Panc1 (cell line): ENCODE results near the gene ZFYVE28. TPM values are rescaled to one million over a fixed set of nuclear protein-coding genes. Genes with fewer than 3 reads are reported as not detected.

Experiments
- ATAC-seq: fragments of 200-7000 bp; cut with Tn5 transposase; 2 replicates; pipeline ENCODE4 v1.9.1; 2020; ENCODE audit warnings: mild to moderate bottlenecking, moderate library complexity
- BruUV-seq: library from RNA; stranded (reverse); fragments of 400-500 nt; replicated peaks from 2 replicates; lab custom pipeline; 2021; lab: Mats Ljungman, UMichigan
- CTCF ChIA-PET: fragments of 300-600 bp; sonication (Branson Sonifier 250); formaldehyde crosslinking; loops from one replicate; lab custom pipeline; 2022; ENCODE audit warnings: antibody characterized with exemption; lab: Charles Lee
- POLR2A ChIA-PET: fragments of 300-600 bp; sonication (Branson Sonifier 250); formaldehyde crosslinking; loops from one replicate; lab custom pipeline; 2022; ENCODE audit warnings: antibody characterized with exemption; lab: Charles Lee
- DNase-seq: peaks from one replicate; pipeline ENCODE4 v3.0.0-alpha.2; 2010; ENCODE audit warnings: low read depth, low spot score
- H3K27ac ChIP-seq: 2 replicates; pipeline ENCODE4 v1.5.1; 2011; ENCODE audit warnings: mild to moderate bottlenecking, low read length, inconsistent platforms
- H3K27me3 ChIP-seq: fragments of 200-500 bp; sonication (Bioruptor generic); 2 replicates; pipeline ENCODE4 v1.6.0; 2014; ENCODE audit warnings: low read length, inconsistent platforms; ENCODE audit not compliant: control insufficient read depth, insufficient read depth
- H3K36me3 ChIP-seq: fragments of 200-500 bp; sonication (Bioruptor generic); 2 replicates; pipeline ENCODE4 v1.5.1; 2014; ENCODE audit warnings: inconsistent platforms, mild to moderate bottlenecking, low read length, moderate library complexity; ENCODE audit not compliant: control insufficient read depth, insufficient read depth
- H3K4me1 ChIP-seq: 2 replicates; pipeline ENCODE4 v1.5.1; 2011; ENCODE audit warnings: inconsistent platforms, mild to moderate bottlenecking, low read length, moderate library complexity; ENCODE audit not compliant: control insufficient read depth, insufficient read depth
- H3K4me3 ChIP-seq, 2 experiments: 2 replicates each; pipeline ENCODE4 v1.5.1; 2011 to 2012; ENCODE audit warnings: low read depth in 2 of 2, low read length in 2 of 2, mild to moderate bottlenecking in 2 of 2, inconsistent platforms in 1 of 2, moderate library complexity in 1 of 2
- H3K9me3 ChIP-seq: fragments of 200-500 bp; sonication (Bioruptor generic); 2 replicates; pipeline ENCODE4 v1.5.1; 2014; ENCODE audit warnings: low read depth, mild to moderate bottlenecking, inconsistent platforms, low read length, moderate library complexity; ENCODE audit not compliant: control insufficient read depth, insufficient read depth
- POLR2AphosphoS5 ChIP-seq: IDR thresholded peaks from 2 replicates; pipeline ENCODE4 v1.6.1; 2012; ENCODE audit warnings: mild to moderate bottlenecking, low read depth, low read length, moderate library complexity
- SIN3A ChIP-seq: IDR thresholded peaks from 2 replicates; pipeline ENCODE4 v1.6.1; 2012; ENCODE audit warnings: low read depth, mild to moderate bottlenecking, low read length, moderate library complexity, borderline replicate concordance; ENCODE audit not compliant: insufficient read depth
- TCF7L2 ChIP-seq: IDR thresholded peaks from 2 replicates; pipeline ENCODE4 v1.6.1; 2011; ENCODE audit warnings: mild to moderate bottlenecking, low read depth, low read length, inconsistent platforms
- in situ Hi-C: cut with HindIII; loops from 2 replicates; pipeline ENCODE4 v1.10.0; 2016; ENCODE audit warnings: low sequenced_read_pairs, low pct_unique_long_range_greater_than_20kb
- intact Hi-C: fragments of 100-400 bp; cut with micrococcal nuclease; formaldehyde crosslinking; loops from one replicate; pipeline ENCODE4 v1.10.0; 2022; ENCODE audit not compliant: unreplicated experiment
- total RNA-seq: library from RNA; stranded (reverse); gene quantifications from one replicate; pipeline ENCODE4 v1.2.1, GENCODE V29; 2021; ENCODE audit not compliant: unreplicated experiment
- TF ChIP-seq, protein P1 (sequence below): fragments of 450-650 bp; IDR thresholded peaks from 2 replicates; pipeline ENCODE4 v1.5.1; 2017; ENCODE audit warnings: mild to moderate bottlenecking
- TF ChIP-seq, protein P2 (sequence below), 2 experiments: IDR thresholded peaks; 2 replicates each; pipeline ENCODE4 v1.6.1; 2011 to 2012; ENCODE audit warnings: low read depth in 2 of 2, control low read depth in 1 of 2, low read length in 1 of 2, mild to moderate bottlenecking in 1 of 2, moderate library complexity in 1 of 2; ENCODE audit not compliant: insufficient read depth in 1 of 2

Gene ZFYVE28
- total RNA-seq, 1 experiment from 2014 or later, result 11.9 TPM

DNA sequence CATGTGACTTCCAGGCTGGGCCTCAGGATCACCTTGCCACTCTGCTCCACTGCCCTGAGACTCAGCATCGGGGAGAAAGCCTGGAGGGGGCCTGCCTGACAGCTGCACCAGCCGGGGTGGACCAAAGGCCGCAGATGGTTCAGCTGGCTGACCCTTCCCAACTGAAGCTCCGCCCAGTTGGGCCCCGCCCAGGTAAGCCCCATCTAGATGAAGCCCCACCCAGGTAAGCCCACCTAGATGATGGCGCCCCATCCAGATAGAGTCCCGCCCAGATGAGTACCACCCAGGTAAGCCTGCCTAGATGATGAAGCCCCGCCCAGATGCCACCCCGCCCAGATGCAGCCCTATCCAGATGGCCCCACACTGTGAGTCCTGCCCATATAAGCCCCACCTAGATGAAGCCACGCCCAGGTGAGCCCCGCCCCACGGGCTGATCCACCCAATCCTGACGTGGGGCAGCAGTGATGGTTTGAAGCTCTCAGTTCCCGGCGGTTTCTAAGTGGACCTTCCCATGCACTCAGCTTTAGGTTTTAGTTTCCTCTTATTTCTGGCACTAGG is 10.0 kb downstream of the ZFYVE28 start:
- H3K4me3 ChIP-seq, result no peak overlapping the region
- intact Hi-C loops, result no loop called here
- H3K9me3 ChIP-seq, result no peaks in the 10 kb centered on the region
- no peaks in the 10 kb centered on the region for H3K27me3 ChIP-seq
- ATAC-seq (no peak), DNase-seq (no peak)
- H3K4me1 ChIP-seq, result peaks cover 9% of the 10 kb centered on the region
- ChIA-PET CTCF (no interaction called here), POLR2A (no interaction called here)
- no peak overlapping the region for H3K27ac ChIP-seq
- TF ChIP-seq POLR2AphosphoS5, result no peak
- TF ChIP-seq, protein P1, sequence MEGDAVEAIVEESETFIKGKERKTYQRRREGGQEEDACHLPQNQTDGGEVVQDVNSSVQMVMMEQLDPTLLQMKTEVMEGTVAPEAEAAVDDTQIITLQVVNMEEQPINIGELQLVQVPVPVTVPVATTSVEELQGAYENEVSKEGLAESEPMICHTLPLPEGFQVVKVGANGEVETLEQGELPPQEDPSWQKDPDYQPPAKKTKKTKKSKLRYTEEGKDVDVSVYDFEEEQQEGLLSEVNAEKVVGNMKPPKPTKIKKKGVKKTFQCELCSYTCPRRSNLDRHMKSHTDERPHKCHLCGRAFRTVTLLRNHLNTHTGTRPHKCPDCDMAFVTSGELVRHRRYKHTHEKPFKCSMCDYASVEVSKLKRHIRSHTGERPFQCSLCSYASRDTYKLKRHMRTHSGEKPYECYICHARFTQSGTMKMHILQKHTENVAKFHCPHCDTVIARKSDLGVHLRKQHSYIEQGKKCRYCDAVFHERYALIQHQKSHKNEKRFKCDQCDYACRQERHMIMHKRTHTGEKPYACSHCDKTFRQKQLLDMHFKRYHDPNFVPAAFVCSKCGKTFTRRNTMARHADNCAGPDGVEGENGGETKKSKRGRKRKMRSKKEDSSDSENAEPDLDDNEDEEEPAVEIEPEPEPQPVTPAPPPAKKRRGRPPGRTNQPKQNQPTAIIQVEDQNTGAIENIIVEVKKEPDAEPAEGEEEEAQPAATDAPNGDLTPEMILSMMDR, result no peak
- TF ChIP-seq SIN3A, result no peak
- no peak for TF ChIP-seq TCF7L2
- TF ChIP-seq, protein P2, sequence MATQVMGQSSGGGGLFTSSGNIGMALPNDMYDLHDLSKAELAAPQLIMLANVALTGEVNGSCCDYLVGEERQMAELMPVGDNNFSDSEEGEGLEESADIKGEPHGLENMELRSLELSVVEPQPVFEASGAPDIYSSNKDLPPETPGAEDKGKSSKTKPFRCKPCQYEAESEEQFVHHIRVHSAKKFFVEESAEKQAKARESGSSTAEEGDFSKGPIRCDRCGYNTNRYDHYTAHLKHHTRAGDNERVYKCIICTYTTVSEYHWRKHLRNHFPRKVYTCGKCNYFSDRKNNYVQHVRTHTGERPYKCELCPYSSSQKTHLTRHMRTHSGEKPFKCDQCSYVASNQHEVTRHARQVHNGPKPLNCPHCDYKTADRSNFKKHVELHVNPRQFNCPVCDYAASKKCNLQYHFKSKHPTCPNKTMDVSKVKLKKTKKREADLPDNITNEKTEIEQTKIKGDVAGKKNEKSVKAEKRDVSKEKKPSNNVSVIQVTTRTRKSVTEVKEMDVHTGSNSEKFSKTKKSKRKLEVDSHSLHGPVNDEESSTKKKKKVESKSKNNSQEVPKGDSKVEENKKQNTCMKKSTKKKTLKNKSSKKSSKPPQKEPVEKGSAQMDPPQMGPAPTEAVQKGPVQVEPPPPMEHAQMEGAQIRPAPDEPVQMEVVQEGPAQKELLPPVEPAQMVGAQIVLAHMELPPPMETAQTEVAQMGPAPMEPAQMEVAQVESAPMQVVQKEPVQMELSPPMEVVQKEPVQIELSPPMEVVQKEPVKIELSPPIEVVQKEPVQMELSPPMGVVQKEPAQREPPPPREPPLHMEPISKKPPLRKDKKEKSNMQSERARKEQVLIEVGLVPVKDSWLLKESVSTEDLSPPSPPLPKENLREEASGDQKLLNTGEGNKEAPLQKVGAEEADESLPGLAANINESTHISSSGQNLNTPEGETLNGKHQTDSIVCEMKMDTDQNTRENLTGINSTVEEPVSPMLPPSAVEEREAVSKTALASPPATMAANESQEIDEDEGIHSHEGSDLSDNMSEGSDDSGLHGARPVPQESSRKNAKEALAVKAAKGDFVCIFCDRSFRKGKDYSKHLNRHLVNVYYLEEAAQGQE (IDR thresholded peaks at IDR 0.05; ENCODE audit: insufficient read depth in 1 of 2, low read depth in 2 of 2, low read length in 1 of 2), result no peak
- BruUV-seq, result no TSS peak
- no peaks in the 10 kb centered on the region for H3K36me3 ChIP-seq
- in situ Hi-C loops, result no loop called here

DNA sequence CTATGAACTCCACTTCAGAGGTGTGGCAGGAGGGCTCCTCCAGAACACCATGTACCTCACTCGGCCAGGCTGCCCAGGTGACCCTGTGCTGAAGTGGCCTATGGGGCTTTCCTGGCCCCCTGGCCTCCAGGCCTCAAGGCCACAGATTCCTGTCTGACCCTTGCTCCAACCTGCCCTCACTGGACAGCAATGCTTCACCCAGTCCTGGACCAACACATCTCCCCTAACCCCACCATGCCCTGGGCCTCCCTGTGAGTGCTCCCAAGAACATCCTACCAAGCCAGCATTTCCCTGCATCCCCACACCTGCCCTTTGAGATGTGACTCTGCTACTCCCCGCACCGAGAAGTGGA is 10.5 kb downstream of the ZFYVE28 start:
- no peak overlapping the region for H3K4me3 ChIP-seq
- ChIA-PET CTCF (no interaction called here), POLR2A (no interaction called here)
- no peaks in the 10 kb centered on the region for H3K9me3 ChIP-seq
- H3K36me3 ChIP-seq, result no peaks in the 10 kb centered on the region
- no peak for TF ChIP-seq POLR2AphosphoS5
- no peak for TF ChIP-seq TCF7L2
- TF ChIP-seq SIN3A, result no peak
- TF ChIP-seq, protein P2 (IDR thresholded peaks at IDR 0.05; ENCODE audit: insufficient read depth in 1 of 2, low read depth in 2 of 2, low read length in 1 of 2), result no peak
- TF ChIP-seq, protein P1, result no peak
- ATAC-seq, result no peak
- H3K4me1 ChIP-seq, result peaks cover 12% of the 10 kb centered on the region
- DNase-seq, result no peak
- H3K27me3 ChIP-seq, result no peaks in the 10 kb centered on the region
- BruUV-seq, result no TSS peak
- no peak overlapping the region for H3K27ac ChIP-seq
- intact Hi-C loops (no loop called here), in situ Hi-C loops (no loop called here)
